Activated naive CD8-positive, alpha-beta T cell (primary cell): Measurements from ENCODE around the gene BBLN.
A peak's percentile ranks its signal among the peaks of the same experiment; 100 is the strongest.

ENCODE experiments used
- H3K27ac Mint-ChIP-seq: one replicate; pipeline ENCODE4 v1.8.0; 2021; ENCODE audit warnings: mixed read lengths
- H3K27me3 Mint-ChIP-seq: one replicate; pipeline ENCODE4 v1.8.0; 2021; ENCODE audit warnings: mixed read lengths
- H3K36me3 Mint-ChIP-seq: one replicate; pipeline ENCODE4 v1.8.0; 2021; ENCODE audit warnings: mixed read lengths
- H3K4me1 Mint-ChIP-seq: one replicate; pipeline ENCODE4 v1.8.0; 2021; ENCODE audit warnings: low read depth, mixed read lengths
- H3K4me3 Mint-ChIP-seq: one replicate; pipeline ENCODE4 v1.8.0; 2021; ENCODE audit warnings: mild to moderate bottlenecking, mixed read lengths
- H3K9me3 Mint-ChIP-seq: one replicate; pipeline ENCODE4 v1.8.0; 2021; ENCODE audit warnings: low read depth, mixed read lengths

BBLN gene

DNA sequence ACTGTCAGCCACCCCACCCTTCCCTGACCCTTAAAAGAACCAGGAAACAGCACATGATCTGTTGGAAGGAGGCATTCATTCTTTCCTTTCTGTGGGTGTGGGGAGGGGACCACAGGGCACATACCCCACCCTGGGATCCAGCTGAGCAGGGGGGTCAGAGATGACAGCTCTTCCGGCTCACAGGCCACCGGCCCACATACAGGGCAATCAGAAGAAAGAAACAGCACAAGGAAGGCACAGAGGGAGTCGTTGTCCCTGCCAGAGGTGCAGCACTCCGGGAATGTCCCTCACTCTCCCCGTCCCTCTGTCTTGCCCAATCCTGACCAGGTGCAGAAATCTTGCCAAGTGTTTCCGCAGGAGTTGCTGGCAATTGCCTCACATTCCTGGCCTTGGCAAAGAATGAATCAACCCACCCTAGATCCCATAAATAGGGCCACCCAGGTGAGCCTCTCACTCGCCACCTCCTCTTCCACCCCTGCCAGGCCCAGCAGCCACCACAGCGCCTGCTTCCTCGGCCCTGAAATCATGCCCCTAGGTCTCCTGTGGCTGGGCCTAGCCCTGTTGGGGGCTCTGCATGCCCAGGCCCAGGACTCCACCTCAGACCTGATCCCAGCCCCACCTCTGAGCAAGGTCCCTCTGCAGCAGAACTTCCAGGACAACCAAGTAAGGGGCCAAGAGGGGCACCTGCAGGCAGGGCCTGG is 10.9 kb upstream of the BBLN start, which contains the start of gene LCN2:
Gene LCN2, plus strand, starts transcription at position 453 of the 701 bp plus-strand sequence. Its CDS starts 73 bp downstream, at position 526.
- Mint-ChIP-seq H3K36me3 (no peaks in the 10 kb centered on the region), H3K9me3 (no peaks in the 10 kb centered on the region), H3K27ac (no peak within 1 kb of the TSS), H3K27me3 (no peaks in the 10 kb centered on the region), H3K4me1 (no peaks in the 10 kb centered on the region), H3K4me3 (no peak within 1 kb of the TSS)

DNA sequence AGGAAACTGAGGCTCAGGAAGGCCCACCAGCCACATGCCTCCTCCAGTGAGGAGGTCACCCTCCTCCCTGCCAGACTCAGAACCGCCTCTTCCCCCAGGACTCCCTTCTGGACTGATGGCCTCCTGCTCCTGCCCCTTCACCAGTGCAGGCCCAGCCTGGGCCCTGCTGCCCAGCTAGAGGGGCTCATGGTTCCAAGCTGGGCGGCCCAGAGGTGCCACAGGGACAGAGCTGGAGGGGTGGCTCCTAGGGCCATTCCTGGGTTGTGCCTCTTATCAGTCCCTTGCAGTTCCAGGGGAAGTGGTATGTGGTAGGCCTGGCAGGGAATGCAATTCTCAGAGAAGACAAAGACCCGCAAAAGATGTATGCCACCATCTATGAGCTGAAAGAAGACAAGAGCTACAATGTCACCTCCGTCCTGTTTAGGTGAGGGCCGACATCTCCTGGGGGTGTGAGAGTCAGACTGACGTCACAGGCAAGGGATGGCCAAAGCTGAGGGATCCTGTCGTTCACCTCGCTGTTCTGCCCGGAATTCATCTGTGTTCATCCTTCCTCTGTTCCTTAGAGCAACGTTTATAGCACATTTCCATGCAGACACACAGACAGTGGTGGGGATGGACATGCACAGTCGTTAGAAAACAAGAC is 10.0 kb upstream of the BBLN start:
- Mint-ChIP-seq H3K4me3 (no peak overlapping the region), H3K27ac (no peak overlapping the region), H3K9me3 (no peaks in the 10 kb centered on the region), H3K4me1 (no peaks in the 10 kb centered on the region), H3K36me3 (no peaks in the 10 kb centered on the region), H3K27me3 (no peaks in the 10 kb centered on the region)

DNA sequence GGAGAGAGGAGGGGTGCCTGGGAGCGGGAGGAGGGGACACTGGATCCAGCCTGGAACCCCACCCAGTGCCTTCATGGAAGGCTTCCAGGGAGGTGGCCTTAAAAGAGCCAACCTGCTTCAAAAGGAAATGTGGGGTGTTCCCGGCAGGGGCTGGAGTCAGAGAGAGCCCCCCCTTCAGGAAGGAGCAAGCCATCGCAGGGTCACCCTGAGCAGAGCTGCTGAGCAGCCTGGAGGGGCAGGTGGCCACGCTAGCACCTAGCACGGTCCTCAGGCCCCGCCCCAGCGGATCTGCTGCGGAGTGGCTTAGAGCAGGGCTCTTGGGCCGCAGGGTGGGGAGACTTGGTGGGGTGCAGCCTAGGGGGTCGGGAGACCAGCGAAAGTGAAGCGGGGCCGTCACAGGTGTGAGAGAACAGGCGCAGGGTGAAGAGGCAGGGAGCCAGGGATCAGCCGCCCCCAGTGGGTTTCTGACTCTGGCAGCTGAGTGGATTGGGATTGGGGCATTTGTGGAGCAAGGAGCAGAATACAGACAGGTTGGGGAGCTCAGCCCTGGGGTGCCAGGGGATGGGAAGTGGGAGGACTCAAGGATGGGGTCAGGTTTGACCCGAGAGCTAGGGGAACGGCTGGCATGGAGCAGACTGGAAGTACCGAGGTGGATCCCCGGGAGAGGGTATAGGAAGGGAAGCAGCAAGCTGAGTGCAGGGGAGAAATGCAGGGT is 9.3 kb upstream of the BBLN start:
- no peaks in the 10 kb centered on the region for H3K9me3 Mint-ChIP-seq
- no peaks in the 10 kb centered on the region for H3K4me1 Mint-ChIP-seq
- no peak overlapping the region for H3K4me3 Mint-ChIP-seq
- H3K27me3 Mint-ChIP-seq: no peaks in the 10 kb centered on the region
- H3K27ac Mint-ChIP-seq: no peak overlapping the region
- no peaks in the 10 kb centered on the region for H3K36me3 Mint-ChIP-seq

DNA sequence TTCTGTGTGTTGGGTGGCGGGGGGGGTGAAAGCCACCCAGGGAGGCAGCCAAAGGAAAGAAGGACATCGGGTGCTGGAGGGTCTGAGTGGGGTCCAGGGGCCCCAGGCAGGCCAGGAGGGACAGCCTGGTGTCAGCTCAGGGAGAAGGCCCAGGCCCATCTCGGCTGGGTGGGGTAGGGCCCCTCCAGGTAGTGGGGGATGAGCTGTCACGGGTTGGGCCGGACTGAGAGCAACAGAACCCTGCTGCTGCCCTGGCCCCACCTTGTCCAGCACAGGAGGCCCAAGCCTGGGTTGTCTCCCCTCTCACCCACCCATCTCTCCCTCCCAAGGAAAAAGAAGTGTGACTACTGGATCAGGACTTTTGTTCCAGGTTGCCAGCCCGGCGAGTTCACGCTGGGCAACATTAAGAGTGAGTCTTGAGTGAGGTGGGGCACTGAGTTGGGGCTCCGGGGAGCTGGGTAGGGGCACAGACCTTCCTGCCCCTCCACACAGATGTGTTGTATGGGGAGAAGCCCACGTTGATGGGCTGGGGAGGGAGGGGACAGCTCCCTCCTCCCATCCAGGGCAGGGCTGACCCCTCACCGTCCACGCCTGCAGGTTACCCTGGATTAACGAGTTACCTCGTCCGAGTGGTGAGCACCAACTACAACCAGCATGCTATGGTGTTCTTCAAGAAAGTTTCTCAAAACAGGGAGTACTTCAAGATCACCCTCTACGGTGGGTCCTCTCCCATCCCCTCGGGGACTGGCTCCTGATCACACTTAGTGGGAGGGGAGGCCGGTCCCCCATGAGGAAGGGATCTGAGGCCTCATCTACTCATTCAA is 8.5 kb upstream of the BBLN start:
- Mint-ChIP-seq H3K4me3 (no peak overlapping the region), H3K27ac (no peak overlapping the region), H3K27me3 (no peaks in the 10 kb centered on the region)

DNA sequence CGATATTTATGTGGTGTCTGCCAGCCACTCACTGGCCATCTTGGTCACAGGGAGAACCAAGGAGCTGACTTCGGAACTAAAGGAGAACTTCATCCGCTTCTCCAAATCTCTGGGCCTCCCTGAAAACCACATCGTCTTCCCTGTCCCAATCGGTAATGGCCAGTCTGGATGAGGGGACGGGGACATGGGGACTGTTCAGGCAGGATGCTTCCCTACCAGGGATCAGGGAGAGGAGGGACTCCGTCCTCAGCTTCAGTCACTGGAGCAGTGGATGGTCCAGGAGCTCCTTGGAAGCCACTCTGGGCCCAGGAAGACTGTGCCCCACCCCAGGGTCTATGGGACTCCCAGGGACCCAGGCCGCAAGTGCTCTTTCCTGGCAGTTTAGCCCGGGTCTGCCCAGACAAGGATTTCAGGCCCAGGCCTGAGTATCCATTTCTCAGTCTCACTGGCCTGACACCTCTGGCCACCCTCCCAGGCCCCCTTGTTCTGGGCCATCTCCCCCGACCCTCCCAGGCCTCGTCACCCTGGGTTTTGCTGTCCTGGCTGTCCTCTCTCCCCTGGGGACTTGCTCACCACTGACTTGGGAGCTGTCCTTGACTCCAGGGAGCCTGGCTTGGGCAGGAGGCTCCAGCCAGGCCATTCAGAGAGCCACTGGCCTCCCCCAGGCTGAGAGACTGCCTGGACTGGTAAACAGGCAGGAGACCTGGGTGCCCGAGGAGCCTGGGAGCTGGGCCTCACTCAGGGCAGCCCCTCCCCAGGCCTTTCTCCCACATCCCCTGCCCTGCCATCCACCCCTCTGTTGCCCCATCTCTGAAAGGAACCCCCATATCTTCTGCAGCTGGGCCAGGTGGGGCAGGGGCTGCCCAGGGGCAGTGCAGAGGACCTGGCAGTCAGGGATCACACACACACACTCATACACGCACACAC is 7.7 kb upstream of the BBLN start:
- H3K9me3 Mint-ChIP-seq: no peaks in the 10 kb centered on the region
- no peaks in the 10 kb centered on the region for H3K36me3 Mint-ChIP-seq
- H3K27me3 Mint-ChIP-seq: no peaks in the 10 kb centered on the region
- no peak overlapping the region for H3K27ac Mint-ChIP-seq
- H3K4me1 Mint-ChIP-seq: no peaks in the 10 kb centered on the region
- H3K4me3 Mint-ChIP-seq: no peak overlapping the region

More for the DNA sequence above, 8.5 kb upstream of the BBLN start:
- no peaks in the 10 kb centered on the region for H3K9me3 Mint-ChIP-seq
- H3K4me1 Mint-ChIP-seq: no peaks in the 10 kb centered on the region
- H3K36me3 Mint-ChIP-seq: no peaks in the 10 kb centered on the region

DNA sequence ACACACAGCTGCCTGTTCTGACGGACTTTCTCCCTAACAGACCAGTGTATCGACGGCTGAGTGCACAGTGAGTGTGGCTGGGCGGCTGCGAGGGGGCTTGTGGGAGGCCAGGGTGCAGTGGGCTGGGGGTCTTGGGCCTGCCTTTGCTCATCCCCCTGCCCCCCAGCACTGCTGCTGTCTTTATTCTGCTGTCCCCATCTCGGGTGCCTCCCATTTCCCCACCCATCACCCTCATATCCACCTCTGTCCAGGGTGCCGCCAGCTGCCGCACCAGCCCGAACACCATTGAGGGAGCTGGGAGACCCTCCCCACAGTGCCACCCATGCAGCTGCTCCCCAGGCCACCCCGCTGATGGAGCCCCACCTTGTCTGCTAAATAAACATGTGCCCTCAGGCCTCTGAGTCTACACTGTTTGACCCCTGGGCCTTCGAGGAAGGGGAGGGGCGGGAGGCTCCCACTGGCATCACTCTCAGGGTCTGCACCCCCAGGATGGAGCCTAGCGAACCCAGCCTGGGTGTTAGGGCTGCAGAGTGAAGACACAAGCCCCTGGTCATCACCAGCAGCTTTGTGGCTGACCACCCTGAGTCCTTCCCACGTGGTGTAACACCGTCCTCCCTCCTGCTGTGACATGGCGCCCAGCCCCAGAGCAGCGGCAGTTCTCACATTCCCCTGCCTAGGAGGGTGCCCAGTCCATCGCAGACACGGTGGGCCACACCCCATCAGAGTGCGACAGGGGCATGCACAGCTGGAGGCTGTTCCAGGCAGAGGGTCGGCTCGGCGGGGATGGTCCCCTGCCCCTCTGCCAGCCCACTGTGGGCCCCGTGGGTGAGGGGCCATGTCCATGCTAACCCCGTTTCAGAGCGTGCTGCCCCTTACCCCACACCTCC is 6.8 kb upstream of the BBLN start:
- no peaks in the 10 kb centered on the region for H3K36me3 Mint-ChIP-seq
- no peaks in the 10 kb centered on the region for H3K4me1 Mint-ChIP-seq
- no peak overlapping the region for H3K4me3 Mint-ChIP-seq
- H3K27ac Mint-ChIP-seq: no peak overlapping the region
- H3K27me3 Mint-ChIP-seq: no peaks in the 10 kb centered on the region
- H3K9me3 Mint-ChIP-seq: no peaks in the 10 kb centered on the region

DNA sequence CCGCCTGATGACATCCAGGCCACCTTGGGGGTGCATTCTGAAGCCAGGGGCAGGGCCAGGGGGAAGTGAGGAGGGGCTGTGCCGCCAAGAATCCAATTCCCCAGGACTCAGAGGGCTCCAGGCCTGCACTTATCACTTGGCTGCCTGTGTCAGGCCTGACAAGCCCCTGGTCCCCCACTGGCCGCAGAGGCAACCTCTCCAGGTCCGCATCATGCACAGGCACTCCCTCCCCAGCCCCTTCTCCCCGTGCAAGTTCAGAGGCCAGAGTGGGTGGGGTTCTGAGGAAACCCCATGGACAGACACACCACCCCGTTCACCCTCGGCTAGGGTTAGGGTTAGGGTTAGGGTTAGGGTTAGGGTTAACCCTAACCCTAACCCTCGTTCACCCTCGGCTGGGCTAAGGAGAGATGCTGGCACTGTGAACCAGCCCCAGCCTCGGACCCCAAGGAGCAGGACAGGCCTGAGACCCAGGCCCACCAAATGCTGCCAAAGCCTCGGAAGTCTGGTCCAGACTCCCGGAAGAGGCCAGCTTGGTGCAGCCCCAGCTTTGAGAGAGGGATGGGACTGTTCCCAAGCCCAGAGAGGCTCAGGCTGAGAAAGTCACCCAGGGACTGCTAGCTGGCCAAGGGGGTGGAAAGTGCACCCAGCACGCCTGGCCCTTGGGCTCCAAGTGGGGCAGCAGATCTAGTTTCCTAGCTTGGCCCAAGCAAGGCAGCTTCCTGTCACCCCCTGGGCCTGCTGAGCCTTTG is 5.9 kb upstream of the BBLN start:
- Mint-ChIP-seq H3K36me3 (no peaks in the 10 kb centered on the region), H3K27ac (no peak overlapping the region), H3K9me3 (no peaks in the 10 kb centered on the region), H3K27me3 (no peaks in the 10 kb centered on the region), H3K4me1 (no peaks in the 10 kb centered on the region), H3K4me3 (no peak overlapping the region)

DNA sequence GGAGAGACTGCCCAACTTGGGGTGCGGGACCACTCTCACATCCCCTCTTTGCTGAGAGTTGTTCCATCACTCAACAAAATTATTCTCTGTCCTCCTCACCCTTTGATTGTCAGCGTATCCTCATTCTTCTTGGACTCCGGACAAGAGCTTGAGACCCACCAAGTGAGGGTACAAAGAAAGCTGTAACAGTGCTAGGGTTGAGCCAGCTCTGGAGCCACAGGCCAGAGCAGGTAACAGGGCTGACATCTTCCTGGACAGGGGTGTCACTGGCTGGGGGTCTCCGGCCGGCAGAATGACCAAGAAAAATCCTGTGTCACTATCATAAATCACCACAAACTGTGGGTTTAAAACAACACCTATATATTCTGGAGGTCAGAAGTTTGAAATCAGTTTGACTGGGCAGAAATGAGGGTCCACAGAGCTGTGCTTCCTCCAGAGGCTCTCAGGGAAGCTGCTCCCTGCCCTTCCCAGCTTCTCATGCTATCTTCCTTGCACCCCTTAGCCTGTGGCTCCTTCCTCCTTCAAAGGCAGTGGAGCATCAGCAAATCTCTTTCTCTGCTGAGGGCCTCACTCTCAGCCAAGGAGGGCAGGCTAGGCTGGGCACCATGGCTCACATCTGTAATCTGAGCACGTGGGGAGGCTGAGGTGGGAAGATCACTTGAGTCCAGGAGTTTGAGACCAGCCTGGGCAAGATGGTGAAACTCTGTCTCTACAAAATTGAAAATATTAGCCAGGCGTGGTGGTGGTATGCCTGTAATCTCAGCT is 4.1 kb upstream of the BBLN start:
- no peaks in the 10 kb centered on the region for H3K36me3 Mint-ChIP-seq
- H3K27me3 Mint-ChIP-seq: no peaks in the 10 kb centered on the region
- H3K4me1 Mint-ChIP-seq: peaks cover 7% of the 10 kb centered on the region
- no peaks in the 10 kb centered on the region for H3K9me3 Mint-ChIP-seq
- no peak overlapping the region for H3K4me3 Mint-ChIP-seq
- H3K27ac Mint-ChIP-seq: no peak overlapping the region

DNA sequence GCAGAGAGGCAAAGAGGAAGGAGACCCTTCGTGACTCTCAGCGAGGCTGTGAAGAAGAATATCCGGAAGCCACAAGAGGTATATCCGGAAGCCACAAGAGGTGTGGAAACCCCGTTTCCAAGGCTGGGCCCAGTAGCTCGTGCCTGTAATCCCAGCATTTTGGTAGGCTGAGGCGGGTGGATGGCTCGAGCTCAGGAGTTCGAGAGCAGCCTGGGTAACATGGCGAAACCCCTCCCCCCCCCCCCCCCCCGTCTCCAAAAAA is 612 bp upstream of the BBLN start:
- Mint-ChIP-seq H3K9me3 (no peaks in the 10 kb centered on the region), H3K27me3 (no peaks in the 10 kb centered on the region), H3K27ac (peak overlapping the region; percentile 88), H3K36me3 (peaks cover 3% of the 10 kb centered on the region), H3K4me1 (peaks cover 18% of the 10 kb centered on the region), H3K4me3 (peak overlapping the region; percentile 77)

DNA sequence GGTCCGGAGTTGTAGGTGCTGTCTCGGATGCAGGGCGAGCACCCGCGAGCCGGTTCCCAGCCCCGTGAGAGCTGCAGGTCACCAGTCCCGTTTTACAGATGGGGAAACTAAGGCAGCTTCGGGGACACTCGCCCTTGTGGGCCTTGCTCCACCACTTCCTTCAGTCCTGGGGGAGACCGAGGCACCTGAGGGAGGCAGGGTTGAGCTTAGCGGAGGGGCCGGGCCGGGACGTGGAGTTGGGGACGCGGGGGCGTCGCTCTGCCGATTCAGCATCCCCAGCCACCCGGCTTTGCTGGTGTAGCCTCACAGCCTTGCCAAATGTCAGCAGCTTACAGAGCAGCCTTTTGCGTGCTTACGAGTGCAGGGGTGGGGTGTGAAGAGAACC is 530 bp downstream of the BBLN start:
- H3K27ac Mint-ChIP-seq: peak overlapping the region; percentile 69
- H3K4me1 Mint-ChIP-seq: peaks cover 18% of the 10 kb centered on the region
- H3K36me3 Mint-ChIP-seq: peaks cover 3% of the 10 kb centered on the region
- no peaks in the 10 kb centered on the region for H3K27me3 Mint-ChIP-seq
- H3K4me3 Mint-ChIP-seq: peak overlapping the region; percentile 84
- H3K9me3 Mint-ChIP-seq: no peaks in the 10 kb centered on the region

DNA sequence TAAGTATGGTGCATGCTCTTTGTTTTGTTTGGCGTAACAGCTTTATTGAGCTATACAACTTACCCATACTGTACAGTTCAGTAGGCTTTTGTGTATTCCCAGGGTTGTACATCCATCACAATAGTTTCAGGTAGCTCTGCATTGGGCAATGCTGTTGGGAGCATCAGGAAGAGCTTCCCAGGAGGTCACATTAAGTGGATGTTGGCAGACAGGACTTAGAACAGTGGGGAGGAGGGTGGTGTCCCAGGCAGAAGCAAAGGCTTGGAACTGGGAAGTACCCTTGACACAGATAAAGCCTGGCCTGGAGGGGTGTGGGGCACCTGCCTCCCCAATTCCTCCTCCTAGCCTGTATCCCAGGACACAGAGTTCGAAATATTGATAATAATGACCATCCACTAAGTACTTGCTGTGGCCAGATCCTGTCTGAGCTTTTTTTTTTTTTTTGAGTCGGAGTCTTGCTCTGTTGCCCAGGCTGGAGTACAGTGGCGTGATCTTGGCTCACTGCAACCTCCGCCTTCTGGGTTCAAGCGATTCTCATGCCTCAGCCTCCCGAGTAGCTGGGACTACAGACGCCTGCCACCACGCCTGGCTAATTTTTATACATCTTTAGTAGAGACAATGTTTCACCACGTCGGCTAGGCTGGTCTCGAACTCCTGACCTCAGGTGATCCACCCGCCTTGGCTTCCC is 1.3 kb downstream of the BBLN start:
- Mint-ChIP-seq H3K27me3 (no peaks in the 10 kb centered on the region), H3K4me1 (peaks cover 18% of the 10 kb centered on the region), H3K9me3 (no peaks in the 10 kb centered on the region), H3K4me3 (peak overlapping the region; percentile 84), H3K27ac (peak overlapping the region; percentile 69), H3K36me3 (peaks cover 3% of the 10 kb centered on the region)
